ENCODE results near the gene BLOC1S5.

BLOC1S5 gene

DNA sequence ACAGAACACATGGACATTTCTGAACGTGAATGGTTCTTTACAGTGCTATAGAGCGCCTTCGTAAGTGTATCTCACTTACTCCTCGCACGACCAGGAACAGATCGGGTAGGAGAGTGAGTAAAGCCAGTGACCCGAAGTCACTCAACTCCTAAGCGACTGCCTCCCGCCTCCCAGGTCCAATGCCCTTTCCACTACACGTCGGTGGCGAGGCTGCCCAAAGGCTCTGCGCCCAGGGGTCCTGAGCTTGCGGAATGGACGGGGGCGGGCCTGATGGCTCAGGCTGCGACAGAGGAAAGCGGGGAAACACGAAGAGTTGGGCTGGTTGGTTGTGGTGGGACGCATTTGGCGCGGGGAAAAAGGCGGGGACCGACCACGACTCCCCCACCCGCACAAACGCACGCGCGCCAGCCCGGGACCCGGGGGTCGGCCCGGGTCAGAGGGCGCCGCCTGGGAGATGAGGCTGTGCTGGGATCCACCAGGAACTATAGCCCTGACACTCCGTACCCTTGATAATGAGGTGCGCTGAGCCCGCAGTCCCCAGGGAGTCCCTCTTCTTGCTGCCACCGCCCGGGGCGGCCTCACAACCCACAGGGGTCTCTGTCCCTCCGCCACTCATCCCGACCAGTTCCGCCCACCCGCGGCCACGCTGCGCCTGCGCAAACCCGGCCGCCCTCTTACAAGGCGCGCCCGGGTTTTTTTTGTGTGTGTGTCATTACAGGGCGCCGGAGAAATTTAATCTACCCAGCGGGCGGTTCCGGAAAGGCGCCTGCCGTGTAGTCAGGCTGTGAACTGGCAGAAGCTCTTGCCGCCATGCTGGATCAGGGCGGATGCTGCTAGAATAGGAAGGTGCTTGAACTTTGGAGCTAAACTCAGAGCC lies at the start of gene BLOC1S5:
Gene BLOC1S5, minus strand, starts transcription at position 629 of the 877 bp plus-strand sequence. Its CDS starts 13 bp downstream, at position 616.
- peak; percentile 87 to 98 for DNase-seq (ENCODE audit: low read depth in 2 of 2)

GRCh38 chr6:8113131-8113654 lies 49.0 kb upstream of the BLOC1S5 start:
- DNase-seq (ENCODE audit: low read depth in 2 of 2) = no peak

- DNase-seq (ENCODE audit: low read depth in 2 of 2) = no peak
Measured at GRCh38 chr6:8110725-8111124, 46.5 kb upstream of the BLOC1S5 start.

GRCh38 chr6:8110117-8110721 lies 46.0 kb upstream of the BLOC1S5 start:
- DNase-seq (ENCODE audit: low read depth in 2 of 2) = no peak

- no peak for DNase-seq (ENCODE audit: low read depth in 2 of 2)
Measured at GRCh38 chr6:8108759-8109539, 44.8 kb upstream of the BLOC1S5 start.

DNA sequence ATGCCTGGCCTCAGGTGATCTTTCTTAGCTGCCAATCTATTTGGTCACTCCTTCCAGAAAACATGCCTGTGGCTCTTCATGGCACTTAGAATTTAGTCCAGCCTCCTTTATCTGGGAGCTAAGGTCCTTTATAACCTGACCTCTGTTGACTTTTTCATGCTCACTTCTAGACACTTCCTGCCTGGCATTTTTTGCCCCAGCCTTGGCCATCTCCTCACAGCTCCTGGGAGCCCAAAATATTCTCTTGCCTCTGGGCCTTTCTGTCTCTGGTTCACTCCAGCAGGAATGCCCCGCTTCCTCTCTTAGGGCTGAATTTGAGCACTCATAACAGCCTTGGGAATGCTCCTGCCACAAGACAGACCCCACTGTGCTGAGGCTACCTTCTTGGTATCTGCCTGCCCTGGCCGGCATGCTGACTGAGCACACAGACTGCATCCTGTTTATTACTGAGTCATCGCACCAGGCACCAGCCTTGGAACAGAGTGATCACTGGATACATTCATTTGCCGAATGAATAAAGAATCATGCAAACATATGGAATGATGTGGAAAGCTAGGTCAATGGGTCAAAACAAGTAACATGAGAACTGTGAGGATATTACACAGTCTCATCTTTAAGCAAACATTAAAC lies 44.0 kb upstream of the BLOC1S5 start:
- DNase-seq (ENCODE audit: low read depth in 2 of 2) = no peak

GRCh38 chr6:8105791-8106190 lies 41.6 kb upstream of the BLOC1S5 start:
- no peak for DNase-seq (ENCODE audit: low read depth in 2 of 2)

DNA sequence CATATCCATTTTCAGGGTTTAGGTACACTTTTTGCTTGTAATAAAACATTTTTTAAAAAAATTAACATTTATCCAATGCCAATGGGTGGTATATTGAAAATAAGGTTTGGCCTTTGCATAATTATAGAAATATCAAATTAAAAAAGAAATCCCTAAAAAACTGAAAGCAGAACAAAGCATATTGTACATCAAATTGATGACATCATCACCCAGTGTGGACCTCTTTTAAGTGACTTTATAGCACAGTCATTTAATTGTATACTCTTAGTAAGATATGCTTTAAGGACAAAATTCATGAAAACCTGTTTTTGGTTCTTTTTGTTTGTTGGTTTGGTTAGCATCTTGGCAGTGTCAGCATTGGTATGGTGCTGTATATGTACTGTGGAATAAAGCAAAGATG lies 39.5 kb upstream of the BLOC1S5 start:
- DNase-seq (ENCODE audit: low read depth in 2 of 2) = no peak

- peak; percentile 91 to 99 for DNase-seq (ENCODE audit: low read depth in 2 of 2)
Measured at GRCh38 chr6:8102122-8102958, 38.2 kb upstream of the BLOC1S5 start, which contains the start of gene EEF1E1. Gene EEF1E1, minus strand, starts transcription at chr6:8102548. Its CDS starts 27 bp downstream, at chr6:8102521.

- DNase-seq (ENCODE audit: low read depth in 2 of 2) = no peak
Measured at GRCh38 chr6:8100159-8100854, 36.1 kb upstream of the BLOC1S5 start.

GRCh38 chr6:8090650-8091049 lies 26.5 kb upstream of the BLOC1S5 start:
- no peak for DNase-seq (ENCODE audit: low read depth in 2 of 2)

DNA sequence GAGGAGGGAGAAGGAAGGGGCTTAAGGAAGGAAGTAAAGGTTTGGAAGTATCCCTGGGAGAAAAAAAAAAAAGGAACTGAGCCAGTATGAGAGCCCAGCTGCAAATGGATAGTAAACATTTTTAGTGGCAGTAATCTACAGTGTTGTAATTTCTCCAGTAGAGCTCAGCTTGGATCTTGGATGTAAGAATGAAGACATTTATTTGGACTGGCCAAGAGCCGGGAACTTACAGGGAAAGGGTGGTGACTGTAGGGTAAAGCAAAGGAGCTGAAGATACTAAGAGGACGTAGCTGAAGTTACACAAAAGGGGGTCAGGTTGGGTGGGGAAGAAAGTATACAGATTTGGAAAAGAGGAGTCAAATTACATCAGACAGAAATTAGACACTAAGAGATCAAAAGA lies 24.7 kb upstream of the BLOC1S5 start:
- DNase-seq (ENCODE audit: low read depth in 2 of 2) = no peak

- no peak for DNase-seq (ENCODE audit: low read depth in 2 of 2)
Measured at GRCh38 chr6:8087870-8088754, 23.9 kb upstream of the BLOC1S5 start.

- DNase-seq (ENCODE audit: low read depth in 2 of 2) = no peak
Measured at GRCh38 chr6:8086755-8087306, 22.6 kb upstream of the BLOC1S5 start.

GRCh38 chr6:8085053-8085511 lies 20.9 kb upstream of the BLOC1S5 start:
- DNase-seq (ENCODE audit: low read depth in 2 of 2) = no peak

- DNase-seq (ENCODE audit: low read depth in 2 of 2) = no peak
Measured at GRCh38 chr6:8084586-8084985, 20.4 kb upstream of the BLOC1S5 start.

GRCh38 chr6:8082954-8083858 lies 19.0 kb upstream of the BLOC1S5 start:
- no peak for DNase-seq (ENCODE audit: low read depth in 2 of 2)

DNA sequence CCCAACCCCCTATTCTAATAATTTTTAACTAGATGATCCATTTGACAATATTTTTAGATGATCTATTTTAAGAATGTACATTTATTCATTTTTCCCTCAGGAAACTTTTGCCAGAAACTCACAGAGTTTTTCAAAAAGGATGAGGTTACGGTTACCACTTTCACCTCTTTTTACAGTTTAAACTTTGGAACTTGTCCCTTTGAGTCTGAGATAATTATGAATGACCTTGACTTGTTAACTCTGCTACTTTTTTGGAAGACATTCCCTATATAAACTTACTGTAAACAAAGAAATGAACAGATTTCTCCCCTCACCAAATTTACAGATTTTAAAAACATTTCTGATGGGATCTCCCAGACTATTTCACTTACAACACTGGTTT lies 18.4 kb upstream of the BLOC1S5 start:
- DNase-seq (ENCODE audit: low read depth in 2 of 2) = no peak
